ENCODE measurements around the gene ADRB2. TPM values are rescaled to one million over a fixed set of nuclear protein-coding genes. Genes with fewer than 3 reads are reported as not detected.
A peak's percentile ranks its signal among the peaks of the same experiment; 100 is the strongest.

ADRB2 gene
- total RNA-seq, 1 donor from 2014 or later, result 3.2 TPM

DNA sequence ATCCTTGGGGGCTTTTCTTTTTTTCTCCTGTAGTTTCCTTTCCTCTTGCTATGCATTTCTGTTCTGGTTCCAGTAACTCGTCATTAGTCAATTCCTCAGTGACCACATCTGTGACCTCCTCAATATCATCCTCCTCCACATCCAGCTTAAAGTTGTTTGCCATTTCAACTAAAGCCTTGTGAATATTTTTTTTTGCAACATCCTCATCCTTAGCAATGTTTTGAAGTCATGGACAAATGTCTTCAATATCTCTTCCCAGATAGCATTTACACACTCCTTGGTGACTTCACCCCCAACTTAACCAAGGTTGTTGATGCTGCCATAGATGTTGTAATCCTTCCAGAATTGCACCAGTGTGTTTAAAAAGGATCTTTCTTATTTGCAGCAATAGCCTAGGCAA, 14.7 kb upstream of the ADRB2 start:
- no peak overlapping the region for H3K4me3 Mint-ChIP-seq
- no peaks in the 10 kb centered on the region for H3K27me3 Mint-ChIP-seq
- no peaks in the 10 kb centered on the region for H3K36me3 Mint-ChIP-seq (ENCODE audit: low read depth)
- no peaks in the 10 kb centered on the region for H3K9me3 Mint-ChIP-seq
- ChIA-PET CTCF (interaction anchor here (1.8 kb wide), 1 partner anchor 70 kb away, joined by 7 read pairs; no protein-coding TSS in a partner anchor), POLR2A (interaction anchor here (1.5 kb wide), 1 partner anchor 14 kb away, joined by 3 read pairs; the partner anchor contains the start of gene ADRB2)
- no peak for TF ChIP-seq CTCF (IDR thresholded peaks at IDR 0.05)
- no peak for ATAC-seq (ENCODE audit: low read depth)
- intact Hi-C loops (cut with micrococcal nuclease), result no loop called here
- peak overlapping the region; percentile 76 for H3K27ac Mint-ChIP-seq
- H3K4me1 Mint-ChIP-seq, result peaks cover 78% of the 10 kb centered on the region
- DNase-seq, result no peak

GRCh38 chr5:148815086-148815485, 11.3 kb upstream of the ADRB2 start:
- POLR2A ChIA-PET, result interaction anchor here (0.8 to 2.9 kb wide), 3 partner anchors 11 to 17 kb away, joined by 3 to 14 read pairs (median 3); partner anchors contain the start of gene ADRB2
- intact Hi-C loops (cut with micrococcal nuclease), result no loop called here
- peak overlapping the region; percentile 38 for H3K27ac Mint-ChIP-seq
- DNase-seq (no peak), ATAC-seq (ENCODE audit: low read depth) (no peak)
- CTCF ChIA-PET, result interaction anchor here (0.9 to 1.2 kb wide), 2 partner anchors 74 to 143 kb away, joined by 5 to 6 read pairs; no protein-coding TSS in a partner anchor
- H3K36me3 Mint-ChIP-seq (ENCODE audit: low read depth), result no peaks in the 10 kb centered on the region
- H3K27me3 Mint-ChIP-seq, result no peaks in the 10 kb centered on the region
- H3K9me3 Mint-ChIP-seq, result no peaks in the 10 kb centered on the region
- no peak for TF ChIP-seq CTCF (IDR thresholded peaks at IDR 0.05)
- H3K4me3 Mint-ChIP-seq, result no peak overlapping the region
- peaks cover 67% of the 10 kb centered on the region for H3K4me1 Mint-ChIP-seq

- no peak for DNase-seq
- Mint-ChIP-seq H3K36me3 (ENCODE audit: low read depth) (no peaks in the 10 kb centered on the region), H3K4me1 (peaks cover 62% of the 10 kb centered on the region), H3K9me3 (no peaks in the 10 kb centered on the region), H3K27me3 (no peaks in the 10 kb centered on the region), H3K27ac (peak overlapping the region; percentile 38), H3K4me3 (no peak overlapping the region)
- ChIA-PET POLR2A (interaction anchor here (0.8 to 2.9 kb wide), 3 partner anchors 11 to 16 kb away, joined by 3 to 14 read pairs (median 3); partner anchors contain the start of gene ADRB2), CTCF (interaction anchor here (0.9 to 1.2 kb wide), 2 partner anchors 74 to 142 kb away, joined by 5 to 6 read pairs; no protein-coding TSS in a partner anchor)
- TF ChIP-seq CTCF (IDR thresholded peaks at IDR 0.05), result no peak
- ATAC-seq (ENCODE audit: low read depth), result no peak
- intact Hi-C loops (cut with micrococcal nuclease), result no loop called here
Observed at GRCh38 chr5:148815578-148815977, 10.8 kb upstream of the ADRB2 start.

DNA sequence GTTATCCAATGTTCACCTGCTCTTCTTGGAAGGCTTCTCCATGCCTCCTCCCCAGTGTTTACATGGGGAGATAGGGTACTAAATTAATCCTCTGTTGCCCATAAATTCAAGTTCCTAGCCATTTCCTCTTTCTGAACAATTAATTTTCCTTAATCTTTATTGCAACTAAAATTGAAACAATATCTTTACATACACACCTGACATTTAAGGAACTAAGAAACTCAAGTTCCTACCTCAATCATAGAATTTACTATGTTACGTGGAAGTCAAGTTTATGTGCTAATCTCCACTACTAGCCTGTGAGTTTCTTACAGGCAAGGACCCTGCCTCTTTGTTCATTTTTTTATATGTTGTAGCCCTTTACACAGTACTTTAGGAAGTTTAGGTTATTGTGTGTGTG, 10.1 kb upstream of the ADRB2 start:
- intact Hi-C loops (cut with micrococcal nuclease), result loop anchor here (1.0 kb wide), 1 partner anchor 10 kb away; the partner anchor contains the start of gene ADRB2
- H3K9me3 Mint-ChIP-seq, result no peaks in the 10 kb centered on the region
- no peak for TF ChIP-seq CTCF (IDR thresholded peaks at IDR 0.05)
- ChIA-PET POLR2A (interaction anchor here (1.5 to 2.9 kb wide), 2 partner anchors 10 to 15 kb away, joined by 3 to 14 read pairs; partner anchors contain the start of gene ADRB2), CTCF (interaction anchor here (0.9 to 6.2 kb wide), 4 partner anchors 75 to 142 kb away, joined by 5 to 55 read pairs (median 8); no protein-coding TSS in a partner anchor)
- no peaks in the 10 kb centered on the region for H3K27me3 Mint-ChIP-seq
- ATAC-seq (ENCODE audit: low read depth) (peak; percentile 67), DNase-seq (no peak)
- no peaks in the 10 kb centered on the region for H3K36me3 Mint-ChIP-seq (ENCODE audit: low read depth)
- H3K4me3 Mint-ChIP-seq, result peak overlapping the region; percentile 21
- peaks cover 59% of the 10 kb centered on the region for H3K4me1 Mint-ChIP-seq
- peak overlapping the region; percentile 71 for H3K27ac Mint-ChIP-seq

- TF ChIP-seq CTCF (IDR thresholded peaks at IDR 0.05), result no peak
- H3K27ac Mint-ChIP-seq, result peak overlapping the region; percentile 71
- H3K27me3 Mint-ChIP-seq, result no peaks in the 10 kb centered on the region
- peak overlapping the region; percentile 21 for H3K4me3 Mint-ChIP-seq
- DNase-seq (no peak), ATAC-seq (ENCODE audit: low read depth) (peak; percentile 33)
- ChIA-PET CTCF (interaction anchor here (2.0 to 6.2 kb wide), 2 partner anchors 75 to 141 kb away, joined by 10 to 55 read pairs; no protein-coding TSS in a partner anchor), POLR2A (interaction anchor here (1.1 to 2.9 kb wide), 3 partner anchors 10 to 21 kb away, joined by 4 to 14 read pairs (median 5); partner anchors contain the start of gene ADRB2)
- intact Hi-C loops (cut with micrococcal nuclease), result loop anchor here (1.0 kb wide), 2 partner anchors 7 to 10 kb away; partner anchors contain the start of gene ADRB2
- peaks cover 56% of the 10 kb centered on the region for H3K4me1 Mint-ChIP-seq
- H3K36me3 Mint-ChIP-seq (ENCODE audit: low read depth), result no peaks in the 10 kb centered on the region
- no peaks in the 10 kb centered on the region for H3K9me3 Mint-ChIP-seq
Observed at GRCh38 chr5:148816782-148817181, 9.6 kb upstream of the ADRB2 start.

Measured in activated B cell treated with CpG ODN at 0.5 μM for 24 hours (primary cell).